Measurements from ENCODE around the gene ABCC2. TPM values are rescaled to one million over a fixed set of nuclear protein-coding genes. Genes with fewer than 3 reads are reported as not detected.

ABCC2 gene
- total RNA-seq, 2 donors from 2014 or later = 3.0 to 3.2 TPM

GRCh38 chr10:99784016-99784726 is 1.7 kb downstream of the ABCC2 start:
- no peak overlapping the region for H3K27ac Mint-ChIP-seq
- DNase-seq (no peak), ATAC-seq (no peak)
- H3K4me3 Mint-ChIP-seq = no peak overlapping the region
- H3K9me3 ChIP-seq (ENCODE audit: control insufficient read depth, low read length, poor library complexity, severe bottlenecking) = no peaks in the 10 kb centered on the region
- peaks cover 6% of the 10 kb centered on the region for H3K36me3 Mint-ChIP-seq (ENCODE audit: low read depth)
- H3K4me1 Mint-ChIP-seq = no peaks in the 10 kb centered on the region
- H3K27me3 Mint-ChIP-seq = no peaks in the 10 kb centered on the region

GRCh38 chr10:99784727-99785441 is 2.4 kb downstream of the ABCC2 start:
- DNase-seq = no peak
- ATAC-seq = no peak
- Mint-ChIP-seq H3K4me3 (no peak overlapping the region), H3K36me3 (ENCODE audit: low read depth) (peaks cover 6% of the 10 kb centered on the region), H3K4me1 (no peaks in the 10 kb centered on the region), H3K27ac (no peak overlapping the region), H3K27me3 (no peaks in the 10 kb centered on the region)
- no peaks in the 10 kb centered on the region for H3K9me3 ChIP-seq (ENCODE audit: control insufficient read depth, low read length, poor library complexity, severe bottlenecking)

- DNase-seq = no peak
- no peak for ATAC-seq
These were observed 3.2 kb downstream of the ABCC2 start for GRCh38 chr10:99785646-99786045.

GRCh38 chr10:99787311-99787710 is 4.9 kb downstream of the ABCC2 start:
- Mint-ChIP-seq H3K27me3 (no peaks in the 10 kb centered on the region), H3K4me1 (no peaks in the 10 kb centered on the region)
- ATAC-seq = no peak

More at GRCh38 chr10:99785646-99786045, 3.2 kb downstream of the ABCC2 start:
- no peaks in the 10 kb centered on the region for H3K4me1 Mint-ChIP-seq
- no peaks in the 10 kb centered on the region for H3K9me3 ChIP-seq (ENCODE audit: control insufficient read depth, low read length, poor library complexity, severe bottlenecking)
- peaks cover 6% of the 10 kb centered on the region for H3K36me3 Mint-ChIP-seq (ENCODE audit: low read depth)
- H3K4me3 Mint-ChIP-seq = no peak overlapping the region
- no peak overlapping the region for H3K27ac Mint-ChIP-seq
- H3K27me3 Mint-ChIP-seq = no peaks in the 10 kb centered on the region

GRCh38 chr10:99787782-99788445 is 5.5 kb downstream of the ABCC2 start:
- ATAC-seq (no peak), DNase-seq (no peak)
- no peak overlapping the region for H3K4me3 Mint-ChIP-seq
- H3K27me3 Mint-ChIP-seq = no peaks in the 10 kb centered on the region
- H3K9me3 ChIP-seq (ENCODE audit: control insufficient read depth, low read length, poor library complexity, severe bottlenecking) = no peaks in the 10 kb centered on the region
- no peak overlapping the region for H3K27ac Mint-ChIP-seq
- H3K4me1 Mint-ChIP-seq = no peaks in the 10 kb centered on the region
- peaks cover 4% of the 10 kb centered on the region for H3K36me3 Mint-ChIP-seq (ENCODE audit: low read depth)

More at GRCh38 chr10:99787311-99787710, 4.9 kb downstream of the ABCC2 start:
- H3K36me3 Mint-ChIP-seq (ENCODE audit: low read depth) = peaks cover 5% of the 10 kb centered on the region
- no peaks in the 10 kb centered on the region for H3K9me3 ChIP-seq (ENCODE audit: control insufficient read depth, low read length, poor library complexity, severe bottlenecking)
- H3K4me3 Mint-ChIP-seq = no peak overlapping the region
- no peak for DNase-seq
- H3K27ac Mint-ChIP-seq = no peak overlapping the region

- peaks cover 7% of the 10 kb centered on the region for H3K36me3 Mint-ChIP-seq (ENCODE audit: low read depth)
- H3K4me3 Mint-ChIP-seq = no peak overlapping the region
These were observed 6.3 kb downstream of the ABCC2 start for GRCh38 chr10:99788598-99789256.

GRCh38 chr10:99791831-99792230 is 9.4 kb downstream of the ABCC2 start:
- peaks cover 14% of the 10 kb centered on the region for H3K36me3 Mint-ChIP-seq (ENCODE audit: low read depth)
- no peaks in the 10 kb centered on the region for H3K9me3 ChIP-seq (ENCODE audit: control insufficient read depth, low read length, poor library complexity, severe bottlenecking)
- ATAC-seq = no peak
- H3K27ac Mint-ChIP-seq = no peak overlapping the region
- no peak for DNase-seq
- H3K4me3 Mint-ChIP-seq = no peak overlapping the region
- H3K4me1 Mint-ChIP-seq = no peaks in the 10 kb centered on the region
- H3K27me3 Mint-ChIP-seq = no peaks in the 10 kb centered on the region

More at GRCh38 chr10:99788598-99789256, 6.3 kb downstream of the ABCC2 start:
- no peak for ATAC-seq
- H3K9me3 ChIP-seq (ENCODE audit: control insufficient read depth, low read length, poor library complexity, severe bottlenecking) = no peaks in the 10 kb centered on the region
- H3K27me3 Mint-ChIP-seq = no peaks in the 10 kb centered on the region
- DNase-seq = no peak
- H3K4me1 Mint-ChIP-seq = no peaks in the 10 kb centered on the region
- no peak overlapping the region for H3K27ac Mint-ChIP-seq

- Mint-ChIP-seq H3K4me1 (no peaks in the 10 kb centered on the region), H3K36me3 (ENCODE audit: low read depth) (peaks cover 17% of the 10 kb centered on the region), H3K27me3 (no peaks in the 10 kb centered on the region), H3K4me3 (no peak overlapping the region), H3K27ac (no peak overlapping the region)
- ATAC-seq = no peak
- no peak for DNase-seq
- no peaks in the 10 kb centered on the region for H3K9me3 ChIP-seq (ENCODE audit: control insufficient read depth, low read length, poor library complexity, severe bottlenecking)
These were observed 11.4 kb downstream of the ABCC2 start for GRCh38 chr10:99793819-99794218.

GRCh38 chr10:99796928-99797327 is 14.5 kb downstream of the ABCC2 start:
- H3K4me3 Mint-ChIP-seq = no peak overlapping the region
- H3K27me3 Mint-ChIP-seq = no peaks in the 10 kb centered on the region
- H3K27ac Mint-ChIP-seq = no peak overlapping the region
- DNase-seq = no peak
- peaks cover 17% of the 10 kb centered on the region for H3K36me3 Mint-ChIP-seq (ENCODE audit: low read depth)
- ATAC-seq = no peak
- no peaks in the 10 kb centered on the region for H3K4me1 Mint-ChIP-seq
- no peaks in the 10 kb centered on the region for H3K9me3 ChIP-seq (ENCODE audit: control insufficient read depth, low read length, poor library complexity, severe bottlenecking)

GRCh38 chr10:99798031-99798430 is 15.6 kb downstream of the ABCC2 start:
- DNase-seq (no peak), ATAC-seq (no peak)
- H3K4me1 Mint-ChIP-seq = no peaks in the 10 kb centered on the region

GRCh38 chr10:99798920-99799319 is 16.5 kb downstream of the ABCC2 start:
- no peak overlapping the region for H3K27ac Mint-ChIP-seq
- H3K9me3 ChIP-seq (ENCODE audit: control insufficient read depth, low read length, poor library complexity, severe bottlenecking) = no peaks in the 10 kb centered on the region
- no peaks in the 10 kb centered on the region for H3K4me1 Mint-ChIP-seq
- no peaks in the 10 kb centered on the region for H3K27me3 Mint-ChIP-seq
- no peak overlapping the region for H3K4me3 Mint-ChIP-seq
- H3K36me3 Mint-ChIP-seq (ENCODE audit: low read depth) = peaks cover 8% of the 10 kb centered on the region
- DNase-seq (no peak), ATAC-seq (no peak)

More at GRCh38 chr10:99798031-99798430, 15.6 kb downstream of the ABCC2 start:
- Mint-ChIP-seq H3K36me3 (ENCODE audit: low read depth) (peaks cover 16% of the 10 kb centered on the region), H3K4me3 (no peak overlapping the region), H3K27me3 (no peaks in the 10 kb centered on the region), H3K27ac (no peak overlapping the region)
- H3K9me3 ChIP-seq (ENCODE audit: control insufficient read depth, low read length, poor library complexity, severe bottlenecking) = no peaks in the 10 kb centered on the region

GRCh38 chr10:99799613-99800012 is 17.2 kb downstream of the ABCC2 start:
- no peaks in the 10 kb centered on the region for H3K27me3 Mint-ChIP-seq
- no peaks in the 10 kb centered on the region for H3K4me1 Mint-ChIP-seq
- peaks cover 8% of the 10 kb centered on the region for H3K36me3 Mint-ChIP-seq (ENCODE audit: low read depth)
- H3K27ac Mint-ChIP-seq = no peak overlapping the region
- DNase-seq (no peak), ATAC-seq (no peak)
- no peaks in the 10 kb centered on the region for H3K9me3 ChIP-seq (ENCODE audit: control insufficient read depth, low read length, poor library complexity, severe bottlenecking)
- H3K4me3 Mint-ChIP-seq = no peak overlapping the region

- no peaks in the 10 kb centered on the region for H3K27me3 Mint-ChIP-seq
- peaks cover 3% of the 10 kb centered on the region for H3K36me3 Mint-ChIP-seq (ENCODE audit: low read depth)
- no peak overlapping the region for H3K27ac Mint-ChIP-seq
- ATAC-seq (no peak), DNase-seq (no peak)
- no peak overlapping the region for H3K4me3 Mint-ChIP-seq
- no peaks in the 10 kb centered on the region for H3K9me3 ChIP-seq (ENCODE audit: control insufficient read depth, low read length, poor library complexity, severe bottlenecking)
- H3K4me1 Mint-ChIP-seq = no peaks in the 10 kb centered on the region
These were observed 22.0 kb downstream of the ABCC2 start for GRCh38 chr10:99804471-99804870.
